Measurements from ENCODE around the gene VEGFB.

Gene VEGFB

DNA sequence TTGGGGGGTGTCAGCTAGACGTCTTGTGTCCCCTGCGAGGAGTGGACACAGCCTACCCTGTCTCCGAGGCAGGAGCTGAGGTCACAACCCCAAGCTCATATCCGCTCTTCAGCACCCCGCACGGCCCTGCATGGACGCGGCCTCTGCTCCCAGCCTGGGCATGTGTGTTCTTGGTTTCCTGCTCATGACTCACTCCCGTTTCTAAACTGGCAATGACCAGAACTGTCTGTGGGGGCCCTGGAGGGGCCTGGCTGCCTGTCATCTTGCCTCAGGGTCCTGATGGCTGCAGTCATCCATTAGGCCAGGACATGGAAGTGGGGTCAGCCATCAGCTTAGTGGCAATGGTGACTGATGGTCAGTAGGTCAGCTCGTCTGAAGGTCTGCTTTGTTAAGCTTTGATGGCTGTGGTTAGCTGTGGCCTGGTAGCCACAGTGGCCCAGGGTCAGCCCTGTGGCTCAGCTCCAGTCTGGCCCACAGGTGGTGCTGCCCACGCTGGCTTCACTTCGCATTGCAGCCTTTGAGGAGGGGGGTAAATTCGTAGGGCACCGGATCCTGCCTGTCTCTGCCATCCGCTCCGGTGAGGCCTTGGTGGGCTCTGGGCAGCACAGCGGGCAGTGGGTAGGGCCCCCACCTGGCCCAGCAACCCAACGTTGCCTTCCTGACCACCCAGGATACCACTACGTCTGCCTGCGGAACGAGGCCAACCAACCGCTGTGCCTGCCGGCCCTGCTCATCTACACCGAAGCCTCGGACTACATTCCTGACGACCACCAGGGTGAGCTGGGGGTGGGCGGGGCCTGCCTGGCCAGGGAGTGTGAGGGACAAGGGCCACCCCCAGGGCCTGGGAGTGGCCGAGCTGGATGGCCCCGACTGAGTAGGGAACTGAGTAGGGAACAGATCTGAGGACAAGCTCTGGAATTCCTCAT is 28.9 kb downstream of the VEGFB start:
- Histone ChIP-seq H3K9me3 (ENCODE audit: insufficient read depth, low read length) (no peaks in the 10 kb centered on the region), H3K36me3 (ENCODE audit: insufficient read depth, insufficient read length, low read length) (peaks cover 87% of the 10 kb centered on the region), H3K27me3 (ENCODE audit: insufficient read depth, insufficient read length) (no peaks in the 10 kb centered on the region), H3K4me1 (ENCODE audit: insufficient read depth, insufficient read length) (peaks cover 23% of the 10 kb centered on the region), H3K4me3 (ENCODE audit: insufficient read length, low read depth) (no peak overlapping the region), H3K9ac (ENCODE audit: insufficient read length, low read depth) (peak overlapping the region; percentile 61)
- DNase-seq (ENCODE audit: low read depth, low spot score): no peak
- no peak for TF ChIP-seq ZNF274 (IDR thresholded peaks at IDR 0.05; ENCODE audit: low read depth, low read length)
- TF ChIP-seq YY1 (IDR thresholded peaks at IDR 0.05; ENCODE audit: insufficient read depth, insufficient read length): no peak
- no peak for TF ChIP-seq SUZ12 (IDR thresholded peaks at IDR 0.05; ENCODE audit: extremely low read depth, insufficient read depth, insufficient read length)

GRCh38 chr11:64263947-64264317 is 29.5 kb downstream of the VEGFB start:
- TF ChIP-seq ZNF274 (IDR thresholded peaks at IDR 0.05; ENCODE audit: low read depth, low read length) (no peak), SUZ12 (IDR thresholded peaks at IDR 0.05; ENCODE audit: extremely low read depth, insufficient read depth, insufficient read length) (no peak), YY1 (IDR thresholded peaks at IDR 0.05; ENCODE audit: insufficient read depth, insufficient read length) (no peak)
- H3K9ac ChIP-seq (ENCODE audit: insufficient read length, low read depth): peak overlapping the region; percentile 61
- no peak overlapping the region for H3K4me3 ChIP-seq (ENCODE audit: insufficient read length, low read depth)
- H3K36me3 ChIP-seq (ENCODE audit: insufficient read depth, insufficient read length, low read length): peaks cover 83% of the 10 kb centered on the region
- H3K27me3 ChIP-seq (ENCODE audit: insufficient read depth, insufficient read length): no peaks in the 10 kb centered on the region
- DNase-seq (ENCODE audit: low read depth, low spot score): no peak
- H3K4me1 ChIP-seq (ENCODE audit: insufficient read depth, insufficient read length): peaks cover 27% of the 10 kb centered on the region
- H3K9me3 ChIP-seq (ENCODE audit: insufficient read depth, low read length): no peaks in the 10 kb centered on the region

DNA sequence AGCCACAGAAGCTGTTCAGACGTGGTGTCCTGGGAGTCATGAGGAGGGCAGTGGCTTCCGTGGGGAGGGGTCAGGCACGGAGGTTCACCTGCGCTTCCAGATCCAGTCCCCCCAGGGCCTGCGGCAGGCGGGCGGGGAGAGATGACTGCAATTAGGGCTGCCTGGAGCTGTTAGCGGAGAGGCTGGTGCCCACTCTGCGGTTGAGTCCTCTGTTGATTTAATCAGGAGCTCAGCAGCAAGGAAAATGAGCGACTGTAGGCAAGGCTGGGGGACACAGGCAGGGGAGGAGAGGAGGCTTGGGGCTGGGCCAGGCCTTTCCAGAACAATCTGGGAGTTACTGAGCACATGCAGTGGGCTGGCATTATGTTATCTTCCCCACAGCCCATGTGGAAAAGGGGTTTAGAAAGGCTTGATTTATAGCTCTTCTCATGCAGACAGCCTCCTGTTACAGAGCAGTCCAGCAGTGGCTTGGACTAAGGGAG is 30.0 kb downstream of the VEGFB start:
- Histone ChIP-seq H3K9ac (ENCODE audit: insufficient read length, low read depth) (peak overlapping the region; percentile 4), H3K9me3 (ENCODE audit: insufficient read depth, low read length) (no peaks in the 10 kb centered on the region), H3K4me1 (ENCODE audit: insufficient read depth, insufficient read length) (peaks cover 27% of the 10 kb centered on the region), H3K4me3 (ENCODE audit: insufficient read length, low read depth) (no peak overlapping the region), H3K27me3 (ENCODE audit: insufficient read depth, insufficient read length) (no peaks in the 10 kb centered on the region), H3K36me3 (ENCODE audit: insufficient read depth, insufficient read length, low read length) (peaks cover 79% of the 10 kb centered on the region)
- no peak for TF ChIP-seq YY1 (IDR thresholded peaks at IDR 0.05; ENCODE audit: insufficient read depth, insufficient read length)
- no peak for TF ChIP-seq SUZ12 (IDR thresholded peaks at IDR 0.05; ENCODE audit: extremely low read depth, insufficient read depth, insufficient read length)
- no peak for TF ChIP-seq ZNF274 (IDR thresholded peaks at IDR 0.05; ENCODE audit: low read depth, low read length)
- no peak for DNase-seq (ENCODE audit: low read depth, low spot score)

- DNase-seq (ENCODE audit: low read depth, low spot score): no peak
- Histone ChIP-seq H3K36me3 (ENCODE audit: insufficient read depth, insufficient read length, low read length) (peaks cover 68% of the 10 kb centered on the region), H3K9ac (ENCODE audit: insufficient read length, low read depth) (no peak overlapping the region), H3K4me1 (ENCODE audit: insufficient read depth, insufficient read length) (peaks cover 27% of the 10 kb centered on the region), H3K4me3 (ENCODE audit: insufficient read length, low read depth) (no peak overlapping the region), H3K9me3 (ENCODE audit: insufficient read depth, low read length) (no peaks in the 10 kb centered on the region), H3K27me3 (ENCODE audit: insufficient read depth, insufficient read length) (no peaks in the 10 kb centered on the region)
- TF ChIP-seq YY1 (IDR thresholded peaks at IDR 0.05; ENCODE audit: insufficient read depth, insufficient read length) (no peak), SUZ12 (IDR thresholded peaks at IDR 0.05; ENCODE audit: extremely low read depth, insufficient read depth, insufficient read length) (no peak), ZNF274 (IDR thresholded peaks at IDR 0.05; ENCODE audit: low read depth, low read length) (no peak)
Measured at GRCh38 chr11:64265176-64266160, 31.1 kb downstream of the VEGFB start.

DNA sequence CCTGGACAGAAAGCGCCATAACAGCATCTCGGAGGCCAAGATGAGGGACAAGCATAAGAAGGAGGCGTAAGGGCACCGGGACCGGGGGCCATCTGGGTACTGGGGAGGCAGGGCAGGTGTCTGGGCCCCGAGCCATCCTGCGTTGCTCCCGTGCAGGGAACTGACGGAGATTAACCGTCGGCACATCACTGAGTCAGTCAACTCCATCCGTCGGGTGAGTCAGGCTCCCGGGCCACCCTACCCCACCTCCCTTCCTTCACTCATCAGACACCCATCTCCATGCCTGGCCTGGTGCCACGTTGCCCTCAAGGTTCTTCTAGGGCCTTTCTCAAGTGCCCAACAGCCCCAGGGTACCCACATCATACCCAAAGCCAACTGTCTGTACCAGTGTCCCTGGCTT is 32.0 kb downstream of the VEGFB start:
- TF ChIP-seq YY1 (IDR thresholded peaks at IDR 0.05; ENCODE audit: insufficient read depth, insufficient read length) (no peak), SUZ12 (IDR thresholded peaks at IDR 0.05; ENCODE audit: extremely low read depth, insufficient read depth, insufficient read length) (no peak), ZNF274 (IDR thresholded peaks at IDR 0.05; ENCODE audit: low read depth, low read length) (no peak)

DNA sequence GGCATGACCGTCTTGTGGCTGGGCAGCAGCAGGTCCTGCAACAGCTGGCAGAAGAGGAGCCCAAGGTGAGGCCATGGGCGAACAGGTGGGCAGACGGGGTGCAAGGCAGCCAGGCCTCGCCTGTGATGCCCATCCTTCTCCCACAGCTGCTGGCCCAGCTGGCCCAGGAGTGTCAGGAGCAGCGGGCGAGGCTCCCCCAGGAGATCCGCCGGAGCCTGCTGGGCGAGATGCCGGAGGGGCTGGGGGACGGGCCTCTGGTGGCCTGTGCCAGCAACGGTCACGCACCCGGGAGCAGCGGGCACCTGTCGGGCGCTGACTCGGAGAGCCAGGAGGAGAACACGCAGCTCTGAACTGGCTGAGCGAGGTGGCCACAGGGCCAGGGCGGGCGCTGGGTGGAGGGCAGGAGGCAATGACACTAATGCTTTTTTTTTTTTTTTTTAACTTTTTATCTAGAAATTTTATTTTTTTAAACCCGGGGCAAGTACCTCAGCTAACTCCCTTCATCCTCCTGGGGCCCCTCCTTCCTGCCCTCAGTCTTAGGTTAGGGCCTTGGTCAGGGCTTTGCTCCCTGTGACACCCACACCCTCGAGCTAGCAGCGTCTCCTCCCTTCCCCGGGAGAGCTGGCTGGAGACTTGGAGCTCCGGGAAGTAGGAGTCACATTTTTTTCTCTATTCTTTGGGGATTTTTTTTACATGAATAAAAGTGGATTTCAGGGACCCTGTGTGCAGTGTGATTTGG is 33.0 kb downstream of the VEGFB start:
- no peak for DNase-seq (ENCODE audit: low read depth, low spot score)
- no peaks in the 10 kb centered on the region for H3K27me3 ChIP-seq (ENCODE audit: insufficient read depth, insufficient read length)
- peaks cover 55% of the 10 kb centered on the region for H3K36me3 ChIP-seq (ENCODE audit: insufficient read depth, insufficient read length, low read length)
- no peaks in the 10 kb centered on the region for H3K9me3 ChIP-seq (ENCODE audit: insufficient read depth, low read length)
- TF ChIP-seq YY1 (IDR thresholded peaks at IDR 0.05; ENCODE audit: insufficient read depth, insufficient read length) (no peak), SUZ12 (IDR thresholded peaks at IDR 0.05; ENCODE audit: extremely low read depth, insufficient read depth, insufficient read length) (no peak), ZNF274 (IDR thresholded peaks at IDR 0.05; ENCODE audit: low read depth, low read length) (no peak)
- peaks cover 27% of the 10 kb centered on the region for H3K4me1 ChIP-seq (ENCODE audit: insufficient read depth, insufficient read length)
- H3K4me3 ChIP-seq (ENCODE audit: insufficient read length, low read depth): no peak overlapping the region
- H3K9ac ChIP-seq (ENCODE audit: insufficient read length, low read depth): no peak overlapping the region

More for the DNA sequence above, 32.0 kb downstream of the VEGFB start:
- Histone ChIP-seq H3K9me3 (ENCODE audit: insufficient read depth, low read length) (no peaks in the 10 kb centered on the region), H3K27me3 (ENCODE audit: insufficient read depth, insufficient read length) (no peaks in the 10 kb centered on the region), H3K4me3 (ENCODE audit: insufficient read length, low read depth) (no peak overlapping the region), H3K4me1 (ENCODE audit: insufficient read depth, insufficient read length) (peaks cover 27% of the 10 kb centered on the region), H3K9ac (ENCODE audit: insufficient read length, low read depth) (no peak overlapping the region), H3K36me3 (ENCODE audit: insufficient read depth, insufficient read length, low read length) (peaks cover 64% of the 10 kb centered on the region)
- DNase-seq (ENCODE audit: low read depth, low spot score): no peak

Data from NT2/D1 (cell line).